ENCODE results near the gene ATG7.

Gene ATG7

GRCh38 chr3:11602239-11602840, 330.1 kb downstream of the ATG7 start:
- no peak for DNase-seq

GRCh38 chr3:11602886-11603527, 330.8 kb downstream of the ATG7 start:
- no peak for DNase-seq

- peak; percentile 36 for DNase-seq
These were observed 331.4 kb downstream of the ATG7 start for GRCh38 chr3:11603628-11604027.

- DNase-seq: peak; percentile 30
These were observed 332.1 kb downstream of the ATG7 start for GRCh38 chr3:11604139-11604892.

DNA sequence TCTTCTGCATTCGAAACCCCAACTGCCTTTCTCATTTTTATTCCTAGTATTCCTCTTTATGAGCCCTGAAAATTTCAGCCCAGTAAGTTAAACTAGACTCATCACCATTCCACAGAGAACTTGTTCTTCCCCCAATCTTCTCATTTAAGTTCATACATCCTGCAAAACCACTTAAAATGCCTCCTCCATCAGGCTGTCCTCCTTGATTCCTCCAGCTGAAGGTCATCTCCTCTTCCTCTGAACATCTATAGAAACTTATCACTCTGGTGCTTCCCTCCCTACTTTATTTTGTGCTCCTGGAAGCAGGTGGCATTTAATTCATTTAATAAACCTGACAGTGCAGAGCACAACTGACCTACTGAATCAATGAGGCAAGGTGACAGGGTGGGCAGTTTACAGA, 333.2 kb downstream of the ATG7 start:
- no peak for DNase-seq

DNA sequence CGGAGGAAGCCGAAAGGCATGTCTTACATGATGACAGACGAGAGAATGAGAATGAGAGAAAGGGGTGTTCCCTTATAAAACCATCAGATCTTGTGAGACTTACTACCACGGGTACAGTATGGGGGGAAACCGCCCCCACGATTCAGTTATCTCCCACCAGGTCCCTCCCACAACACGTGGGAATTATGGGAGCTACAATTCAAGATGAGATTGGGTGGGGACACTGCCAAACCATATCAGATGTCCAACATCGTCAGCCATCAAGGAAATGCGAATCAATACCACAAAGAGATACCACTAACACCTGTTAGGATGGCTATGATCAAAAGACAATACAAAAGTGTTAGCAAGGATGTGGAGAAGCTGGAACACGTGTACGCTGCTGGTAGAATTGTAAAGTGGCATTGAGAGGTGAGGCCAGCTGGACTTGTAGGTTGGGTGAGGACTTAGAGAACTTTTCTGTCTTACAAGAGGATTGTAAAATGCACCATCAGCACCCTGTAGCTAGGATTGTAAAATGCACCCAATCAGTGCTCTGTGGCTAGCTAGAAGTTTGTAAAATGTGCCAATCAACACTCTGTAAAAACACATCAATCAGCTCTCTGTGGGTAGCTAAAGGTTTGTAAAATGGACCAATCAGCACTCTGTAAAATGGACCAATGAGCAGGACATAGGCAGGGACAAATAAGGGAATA, 334.0 kb downstream of the ATG7 start:
- no peak for DNase-seq

DNA sequence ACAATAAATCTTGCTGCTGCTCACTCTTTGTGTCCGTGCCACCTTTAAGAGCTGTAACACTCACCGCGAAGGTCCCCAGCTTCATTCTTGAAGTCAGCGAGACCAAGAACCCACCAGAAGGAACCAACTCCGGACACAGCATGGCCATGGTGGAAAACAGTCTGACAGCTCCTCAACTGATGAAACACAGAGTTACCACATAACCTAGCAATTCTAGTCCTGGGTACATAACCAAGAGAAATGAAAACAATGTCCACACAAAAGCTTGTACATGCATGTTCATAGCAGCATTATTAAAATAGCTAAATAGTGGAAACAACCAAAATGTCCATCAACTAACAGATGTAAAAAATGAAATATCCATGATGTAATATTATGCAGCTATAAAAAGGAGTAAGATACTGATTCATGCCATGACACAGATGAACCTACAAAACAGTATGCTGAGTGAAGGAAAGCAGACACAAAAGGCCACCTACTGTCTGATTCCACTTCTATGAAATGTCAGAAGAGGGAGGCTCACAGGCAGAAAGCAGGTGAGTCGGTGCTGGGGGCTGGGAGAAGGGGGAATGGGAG, 334.8 kb downstream of the ATG7 start:
- DNase-seq: no peak

All from kidney glomerular epithelial cell (primary cell).